Spinal cord (tissue), 10 donors: ENCODE measurements around the gene NCKAP5. TPM values are rescaled to one million over a fixed set of nuclear protein-coding genes. Genes with fewer than 3 reads are reported as not detected.

Source experiments
- DNase-seq, 6 donors: peaks; one replicate each; pipeline versions ENCODE4 v3.0.0 to v3.0.0-alpha.2; 2013 to 2015; ENCODE audit warnings: low spot score in 6 of 6, low read depth in 4 of 6
- H3K27ac ChIP-seq: one replicate; pipeline ENCODE4 v1.5.1; 2013; ENCODE audit warnings: low read depth, low read length, control low read depth
- H3K27me3 ChIP-seq: one replicate; pipeline ENCODE4 v1.6.1; 2013; ENCODE audit warnings: low read length; ENCODE audit not compliant: control insufficient read depth, insufficient read depth
- H3K36me3 ChIP-seq: one replicate; pipeline ENCODE4 v1.6.1; 2013; ENCODE audit warnings: low read length; ENCODE audit not compliant: control insufficient read depth, insufficient read depth
- H3K4me1 ChIP-seq: one replicate; pipeline ENCODE4 v1.6.1; 2013; ENCODE audit warnings: low read length; ENCODE audit not compliant: control insufficient read depth, insufficient read depth
- H3K4me3 ChIP-seq: one replicate; pipeline ENCODE4 v1.5.1; 2013; ENCODE audit warnings: low read depth, low read length, control low read depth
- H3K9me3 ChIP-seq: one replicate; pipeline ENCODE4 v1.6.1; 2013; ENCODE audit warnings: low read length; ENCODE audit not compliant: control insufficient read depth, insufficient read depth
- WGBS: methylation state at CpG from one replicate; pipeline ENCODE4 v1.1.5; 2013; ENCODE audit warnings: missing lambda C conversion rate; ENCODE audit not compliant: insufficient coverage; 5-methylcytosine and 5-hydroxymethylcytosine counted together
- polyA plus RNA-seq, 2 donors: library from polyadenylated mRNA; unstranded; fragments of 120-200 nt; gene quantifications; one replicate each; pipeline ENCODE4 v1.2.1, GENCODE V29; 2013; ENCODE audit not compliant: insufficient read length in 2 of 2
- total RNA-seq, 2 donors: library from RNA; depleted of rRNA in 1 of 2; stranded (reverse); fragments of 120-200 nt in 1 of 2; fragments of >200 nt in 1 of 2; gene quantifications; one replicate each; pipeline versions ENCODE4 v1.2.3 to v1.2.4, GENCODE V29; 2013 to 2014
- donor health status: healthy.

Gene NCKAP5
- total and polyA plus RNA-seq, 4 donors: 8.9 to 17.7 (median 11.6) TPM

- no peak for DNase-seq
- Histone ChIP-seq H3K27me3 (no peaks in the 10 kb centered on the region), H3K4me3 (no peak overlapping the region), H3K9me3 (no peaks in the 10 kb centered on the region), H3K36me3 (no peaks in the 10 kb centered on the region), H3K4me1 (no peaks in the 10 kb centered on the region), H3K27ac (no peak overlapping the region)
- 100% methylated on average over 1 of the region's 1 CpG for WGBS
These were observed 207.4 kb downstream of the NCKAP5 start for GRCh38 chr2:133360882-133361281.

- H3K36me3 ChIP-seq: no peaks in the 10 kb centered on the region
- H3K4me1 ChIP-seq: no peaks in the 10 kb centered on the region
- no CpG with 5 or more reads among the region's 3 CpGs for WGBS
- H3K4me3 ChIP-seq: no peak overlapping the region
- H3K9me3 ChIP-seq: no peaks in the 10 kb centered on the region
- peak in 1 of 6 donors; percentile 59 for DNase-seq
- H3K27me3 ChIP-seq: no peaks in the 10 kb centered on the region
- no peak overlapping the region for H3K27ac ChIP-seq
These were observed 208.1 kb downstream of the NCKAP5 start for GRCh38 chr2:133360190-133360589.

GRCh38 chr2:133352719-133353118 is 215.5 kb downstream of the NCKAP5 start:
- Histone ChIP-seq H3K9me3 (no peaks in the 10 kb centered on the region), H3K4me3 (no peak overlapping the region), H3K27me3 (no peaks in the 10 kb centered on the region), H3K36me3 (no peaks in the 10 kb centered on the region), H3K27ac (no peak overlapping the region), H3K4me1 (no peaks in the 10 kb centered on the region)
- no peak for DNase-seq
- 57% methylated on average over 1 of the region's 1 CpG for WGBS

GRCh38 chr2:133346654-133347053 is 221.6 kb downstream of the NCKAP5 start:
- no peaks in the 10 kb centered on the region for H3K36me3 ChIP-seq
- no peaks in the 10 kb centered on the region for H3K4me1 ChIP-seq
- 100% methylated on average over 3 of the region's 4 CpGs for WGBS
- no peak for DNase-seq
- no peak overlapping the region for H3K4me3 ChIP-seq
- no peaks in the 10 kb centered on the region for H3K9me3 ChIP-seq
- H3K27ac ChIP-seq: no peak overlapping the region
- H3K27me3 ChIP-seq: no peaks in the 10 kb centered on the region

- no peak for DNase-seq
- Histone ChIP-seq H3K27me3 (no peaks in the 10 kb centered on the region), H3K4me3 (no peak overlapping the region), H3K36me3 (no peaks in the 10 kb centered on the region), H3K9me3 (no peaks in the 10 kb centered on the region), H3K27ac (no peak overlapping the region), H3K4me1 (no peaks in the 10 kb centered on the region)
- WGBS: 94% methylated on average over 1 of the region's 1 CpG
These were observed 222.6 kb downstream of the NCKAP5 start for GRCh38 chr2:133345638-133346037.

GRCh38 chr2:133344849-133345248 is 223.4 kb downstream of the NCKAP5 start:
- no peak overlapping the region for H3K4me3 ChIP-seq
- H3K4me1 ChIP-seq: no peaks in the 10 kb centered on the region
- DNase-seq: no peak
- H3K36me3 ChIP-seq: no peaks in the 10 kb centered on the region
- H3K27me3 ChIP-seq: no peaks in the 10 kb centered on the region
- 97% methylated on average over 2 of the region's 6 CpGs for WGBS
- no peaks in the 10 kb centered on the region for H3K9me3 ChIP-seq
- H3K27ac ChIP-seq: no peak overlapping the region

- Histone ChIP-seq H3K27ac (no peak overlapping the region), H3K36me3 (no peaks in the 10 kb centered on the region), H3K4me1 (no peaks in the 10 kb centered on the region), H3K27me3 (no peaks in the 10 kb centered on the region), H3K4me3 (no peak overlapping the region), H3K9me3 (no peaks in the 10 kb centered on the region)
- DNase-seq: no peak
These were observed 225.3 kb downstream of the NCKAP5 start for GRCh38 chr2:133343018-133343352.

- 50% methylated on average over 1 of the region's 2 CpGs for WGBS
- Histone ChIP-seq H3K36me3 (no peaks in the 10 kb centered on the region), H3K9me3 (no peaks in the 10 kb centered on the region), H3K27ac (no peak overlapping the region), H3K4me3 (no peak overlapping the region), H3K27me3 (no peaks in the 10 kb centered on the region), H3K4me1 (no peaks in the 10 kb centered on the region)
- no peak for DNase-seq
These were observed 225.8 kb downstream of the NCKAP5 start for GRCh38 chr2:133342286-133343017.

GRCh38 chr2:133341575-133341974 is 226.7 kb downstream of the NCKAP5 start:
- H3K27ac ChIP-seq: no peak overlapping the region
- H3K27me3 ChIP-seq: no peaks in the 10 kb centered on the region
- H3K36me3 ChIP-seq: no peaks in the 10 kb centered on the region
- H3K4me1 ChIP-seq: no peaks in the 10 kb centered on the region
- no peak for DNase-seq
- WGBS: 100% methylated on average over 1 of the region's 2 CpGs
- no peaks in the 10 kb centered on the region for H3K9me3 ChIP-seq
- H3K4me3 ChIP-seq: no peak overlapping the region

- no peaks in the 10 kb centered on the region for H3K4me1 ChIP-seq
- no peaks in the 10 kb centered on the region for H3K27me3 ChIP-seq
- no peak overlapping the region for H3K4me3 ChIP-seq
- H3K36me3 ChIP-seq: no peaks in the 10 kb centered on the region
- DNase-seq: no peak
- no peak overlapping the region for H3K27ac ChIP-seq
- H3K9me3 ChIP-seq: no peaks in the 10 kb centered on the region
- no CpG with 5 or more reads among the region's 1 CpG for WGBS
These were observed 230.0 kb downstream of the NCKAP5 start for GRCh38 chr2:133338224-133338623.
